ENCODE measurements around the gene TLCD1. TPM values are rescaled to one million over a fixed set of nuclear protein-coding genes. Genes with fewer than 3 reads are reported as not detected.
A peak's percentile ranks its signal among the peaks of the same experiment; 100 is the strongest.

Gene TLCD1
- total and polyA plus RNA-seq, 2 donors (not counting 1 experiment from before 2014, with no cell fraction given): 0.49 to 3.1 TPM

DNA sequence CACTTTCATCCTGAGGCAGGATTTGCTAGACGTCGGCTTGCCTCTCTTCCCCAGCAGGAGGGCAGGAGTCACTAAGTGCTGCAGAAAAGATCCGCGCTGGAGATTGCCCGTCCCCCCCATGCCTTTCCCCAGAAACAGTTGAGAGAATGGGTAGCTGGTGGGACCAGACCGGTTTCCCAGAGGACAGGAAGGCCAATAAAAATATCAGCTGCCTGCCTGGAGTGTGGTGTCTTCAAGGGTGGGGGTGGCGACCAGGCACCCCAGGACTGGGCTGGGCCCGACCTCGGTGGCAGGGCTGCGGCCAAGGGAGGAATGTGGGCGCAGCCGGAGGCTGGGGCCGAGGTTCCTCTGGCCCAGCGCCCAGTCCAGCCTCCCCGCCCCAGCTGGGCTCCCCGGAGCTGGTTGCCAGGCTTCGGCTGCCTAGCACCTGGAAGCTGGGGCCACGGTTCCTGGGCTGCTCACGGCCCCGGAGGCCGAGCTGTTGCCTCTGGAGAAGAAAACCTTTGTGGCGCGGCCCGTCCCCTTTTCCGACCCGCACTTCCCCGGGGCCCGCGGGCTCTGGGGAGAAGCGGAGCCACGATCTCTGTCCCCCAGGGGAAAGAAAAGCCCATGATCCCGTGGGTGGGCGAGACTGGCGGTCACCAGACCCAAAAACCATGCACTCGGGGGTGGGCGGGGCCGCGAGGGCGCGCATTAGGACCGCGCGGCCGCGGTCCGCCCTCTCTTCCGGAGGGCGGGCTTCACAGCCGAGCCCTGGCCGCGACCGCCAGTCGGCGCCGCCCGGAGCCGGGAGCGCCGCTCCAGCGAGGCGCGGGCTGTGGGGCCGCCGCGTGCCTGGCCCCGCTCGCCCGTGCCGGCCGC lies 17.4 kb upstream of the TLCD1 start, which contains the start of gene TRAF4:
Gene TRAF4, plus strand, starts transcription at position 769 of the 861 bp plus-strand sequence. CDS start 102 bp downstream, outside the sequence.
- DNase-seq (peak; percentile 94), ATAC-seq (ENCODE audit: low read depth) (peak; percentile 72)
- intact Hi-C loops (cut with micrococcal nuclease): loop anchor here (1.0 kb wide), 1 partner anchor 15 kb away; the partner anchor contains the start of gene NEK8
- Histone ChIP-seq H3K4me3 (ENCODE audit: control extremely low read depth in 1 of 5, extremely low read depth in 1 of 5, insufficient read depth in 1 of 5, low read depth in 2 of 5, low read length in 4 of 5) (peak within 1 kb of the TSS; percentile 58 to 98 (median 88)), H3K27ac (ENCODE audit: low read length in 2 of 2) (peak within 1 kb of the TSS; percentile 86 to 100), H3K9ac (ENCODE audit: low read length) (peak within 1 kb of the TSS; percentile 87), H3K79me2 (ENCODE audit: control insufficient read depth, insufficient read depth, low read length) (peaks cover 58% of the 10 kb centered on the region), H4K20me1 (ENCODE audit: control insufficient read depth, insufficient read depth, low read length, poor library complexity, severe bottlenecking) (peaks cover 44% of the 10 kb centered on the region), H3K36me3 (replicated peaks in 1 of 2; ENCODE audit: control extremely low read depth in 1 of 2, control insufficient read depth in 1 of 2, extremely low read depth in 1 of 2, insufficient read depth in 2 of 2, low read length in 1 of 2) (peaks cover 0 to 28% of the 10 kb centered on the region in 2 experiments), H3K27me3 (replicated peaks in 1 of 4; ENCODE audit: control extremely low read depth in 1 of 4, control insufficient read depth in 3 of 4, insufficient read depth in 4 of 4, low read length in 3 of 4) (no peaks in the 10 kb centered on the region), H3K9me3 (ENCODE audit: control extremely low read depth in 1 of 3, control insufficient read depth in 2 of 3, insufficient read depth in 1 of 3, low read length in 2 of 3) (peaks cover 0 to 16% (median 0%) of the 10 kb centered on the region in 3 donors), H3K4me2 (replicated peaks; ENCODE audit: low read depth, low read length, poor library complexity, severe bottlenecking) (peak within 1 kb of the TSS; percentile 88), H3K4me1 (ENCODE audit: control insufficient read depth in 2 of 2, insufficient read depth in 2 of 2, low read length in 2 of 2) (peaks cover 75 to 79% of the 10 kb centered on the region in 2 donors), H2AFZ (ENCODE audit: insufficient read depth, low read depth, low read length, poor library complexity, severe bottlenecking) (peak within 1 kb of the TSS; percentile 58)
- Mint-ChIP-seq H3K9me3 (ENCODE audit: insufficient read depth) (no peaks in the 10 kb centered on the region), H3K4me1 (peaks cover 63% of the 10 kb centered on the region), H3K27ac (peak within 1 kb of the TSS; percentile 94), H3K27me3 (no peaks in the 10 kb centered on the region), H3K4me3 (peak within 1 kb of the TSS; percentile 94)
- TF ChIP-seq EZH2 (IDR thresholded peaks at IDR 0.05; ENCODE audit: borderline replicate concordance, insufficient read depth, low read depth, low read length, poor library complexity, severe bottlenecking): no peak
- TF ChIP-seq, protein P1, sequence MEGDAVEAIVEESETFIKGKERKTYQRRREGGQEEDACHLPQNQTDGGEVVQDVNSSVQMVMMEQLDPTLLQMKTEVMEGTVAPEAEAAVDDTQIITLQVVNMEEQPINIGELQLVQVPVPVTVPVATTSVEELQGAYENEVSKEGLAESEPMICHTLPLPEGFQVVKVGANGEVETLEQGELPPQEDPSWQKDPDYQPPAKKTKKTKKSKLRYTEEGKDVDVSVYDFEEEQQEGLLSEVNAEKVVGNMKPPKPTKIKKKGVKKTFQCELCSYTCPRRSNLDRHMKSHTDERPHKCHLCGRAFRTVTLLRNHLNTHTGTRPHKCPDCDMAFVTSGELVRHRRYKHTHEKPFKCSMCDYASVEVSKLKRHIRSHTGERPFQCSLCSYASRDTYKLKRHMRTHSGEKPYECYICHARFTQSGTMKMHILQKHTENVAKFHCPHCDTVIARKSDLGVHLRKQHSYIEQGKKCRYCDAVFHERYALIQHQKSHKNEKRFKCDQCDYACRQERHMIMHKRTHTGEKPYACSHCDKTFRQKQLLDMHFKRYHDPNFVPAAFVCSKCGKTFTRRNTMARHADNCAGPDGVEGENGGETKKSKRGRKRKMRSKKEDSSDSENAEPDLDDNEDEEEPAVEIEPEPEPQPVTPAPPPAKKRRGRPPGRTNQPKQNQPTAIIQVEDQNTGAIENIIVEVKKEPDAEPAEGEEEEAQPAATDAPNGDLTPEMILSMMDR (IDR thresholded peaks at IDR 0.05): no peak
- POLR2A ChIA-PET: interaction anchor here (0.6 to 16.2 kb wide), 5 partner anchors 14 to 208 kb away, joined by 3 to 511 read pairs (median 6); partner anchors contain the start of genes NEK8, PHF12, RPL23A and TLCD1
- 2% methylated on average over 69 of the region's 70 CpGs for WGBS (ENCODE audit: insufficient coverage)
- CTCF ChIA-PET: interaction anchor here (0.6 to 18.9 kb wide), 4 partner anchors 17 to 219 kb away, joined by 3 to 1020 read pairs (median 3); partner anchors contain the start of genes NEK8, RPL23A and TLCD1
